Measurements from ENCODE around the gene NUDT3.
"Not testable (repeated sequence)": the region's sequence is repeated elsewhere in the genome, so short reads cannot be mapped to it uniquely, and the experiment has no call there.

NUDT3 gene

DNA sequence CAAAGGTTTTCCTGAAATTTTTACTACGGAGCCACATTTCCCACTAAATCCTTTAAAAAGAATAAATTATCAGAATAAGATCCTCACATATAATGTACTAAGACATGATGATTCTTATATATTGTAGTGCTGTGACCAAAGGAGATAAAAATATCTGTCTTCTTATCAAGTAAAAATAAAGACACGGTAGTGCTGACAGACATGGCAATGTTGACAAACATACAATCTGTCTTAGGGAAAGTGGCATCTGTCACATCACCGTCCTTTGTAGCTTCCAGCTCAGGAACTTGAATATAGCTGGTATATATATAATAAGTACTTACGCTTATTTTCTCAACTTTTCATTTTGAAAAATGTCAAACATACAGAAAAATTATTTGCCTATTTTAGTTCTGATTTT is 66.8 kb downstream of the NUDT3 start:
- DNase-seq (ENCODE audit: low spot score) = no peak
- TF ChIP-seq, protein P1, sequence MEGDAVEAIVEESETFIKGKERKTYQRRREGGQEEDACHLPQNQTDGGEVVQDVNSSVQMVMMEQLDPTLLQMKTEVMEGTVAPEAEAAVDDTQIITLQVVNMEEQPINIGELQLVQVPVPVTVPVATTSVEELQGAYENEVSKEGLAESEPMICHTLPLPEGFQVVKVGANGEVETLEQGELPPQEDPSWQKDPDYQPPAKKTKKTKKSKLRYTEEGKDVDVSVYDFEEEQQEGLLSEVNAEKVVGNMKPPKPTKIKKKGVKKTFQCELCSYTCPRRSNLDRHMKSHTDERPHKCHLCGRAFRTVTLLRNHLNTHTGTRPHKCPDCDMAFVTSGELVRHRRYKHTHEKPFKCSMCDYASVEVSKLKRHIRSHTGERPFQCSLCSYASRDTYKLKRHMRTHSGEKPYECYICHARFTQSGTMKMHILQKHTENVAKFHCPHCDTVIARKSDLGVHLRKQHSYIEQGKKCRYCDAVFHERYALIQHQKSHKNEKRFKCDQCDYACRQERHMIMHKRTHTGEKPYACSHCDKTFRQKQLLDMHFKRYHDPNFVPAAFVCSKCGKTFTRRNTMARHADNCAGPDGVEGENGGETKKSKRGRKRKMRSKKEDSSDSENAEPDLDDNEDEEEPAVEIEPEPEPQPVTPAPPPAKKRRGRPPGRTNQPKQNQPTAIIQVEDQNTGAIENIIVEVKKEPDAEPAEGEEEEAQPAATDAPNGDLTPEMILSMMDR (IDR thresholded peaks at IDR 0.05; ENCODE audit: extremely low read depth, missing control alignments) = no peak

GRCh38 chr6:34324738-34325444 is 67.6 kb downstream of the NUDT3 start:
- no peak for DNase-seq (ENCODE audit: low spot score)
- TF ChIP-seq, protein P1 (IDR thresholded peaks at IDR 0.05; ENCODE audit: extremely low read depth, missing control alignments) = no peak

DNA sequence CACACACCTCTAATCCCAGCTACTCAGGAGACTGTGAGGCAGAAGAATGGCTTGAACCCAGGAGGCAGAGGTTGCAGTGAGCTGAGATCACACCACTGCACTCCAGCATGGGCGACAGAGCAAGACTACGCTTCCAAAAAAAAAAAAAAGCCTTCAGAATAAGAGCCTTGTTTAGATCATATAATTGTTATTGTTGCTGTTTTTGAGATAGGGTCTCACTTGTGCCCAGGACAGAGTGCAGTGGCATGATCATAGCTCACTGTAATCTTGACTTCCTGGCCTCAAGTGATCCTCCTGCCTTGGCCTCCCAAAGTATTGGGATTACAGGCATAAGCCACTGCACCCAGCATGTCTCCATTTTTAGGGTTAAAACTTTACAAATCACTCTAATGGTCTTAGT is 68.2 kb downstream of the NUDT3 start:
- DNase-seq (ENCODE audit: low spot score) = not testable (repeated sequence)

DNA sequence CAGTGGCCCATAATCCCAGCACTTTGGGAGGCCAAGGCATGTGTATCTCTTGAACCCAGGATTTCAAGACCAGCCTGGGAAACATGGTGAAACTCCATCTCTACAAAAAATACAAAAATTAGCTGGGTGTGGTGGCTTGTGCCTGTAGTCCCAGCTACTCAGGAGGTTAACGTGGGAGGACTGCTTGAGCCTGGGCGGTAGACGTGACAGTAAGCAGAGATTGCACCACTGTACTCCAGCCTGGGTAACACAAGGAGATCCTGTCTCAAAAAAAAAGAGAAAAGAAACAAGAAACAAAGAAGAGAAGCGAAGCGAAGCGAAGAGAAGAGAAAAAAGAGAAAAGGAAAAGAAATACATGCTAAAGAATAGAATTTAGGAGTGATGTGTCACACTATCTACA is 69.2 kb downstream of the NUDT3 start:
- TF ChIP-seq, protein P1 (IDR thresholded peaks at IDR 0.05; ENCODE audit: extremely low read depth, missing control alignments) = no peak
- DNase-seq (ENCODE audit: low spot score) = no peak

- DNase-seq (ENCODE audit: low spot score) = no peak
- TF ChIP-seq, protein P1 (IDR thresholded peaks at IDR 0.05; ENCODE audit: extremely low read depth, missing control alignments) = no peak
Measured at GRCh38 chr6:34322732-34323131, 69.7 kb downstream of the NUDT3 start.

GRCh38 chr6:34321821-34322220 is 70.6 kb downstream of the NUDT3 start:
- no peak for DNase-seq (ENCODE audit: low spot score)
- TF ChIP-seq, protein P1 (IDR thresholded peaks at IDR 0.05; ENCODE audit: extremely low read depth, missing control alignments) = no peak

DNA sequence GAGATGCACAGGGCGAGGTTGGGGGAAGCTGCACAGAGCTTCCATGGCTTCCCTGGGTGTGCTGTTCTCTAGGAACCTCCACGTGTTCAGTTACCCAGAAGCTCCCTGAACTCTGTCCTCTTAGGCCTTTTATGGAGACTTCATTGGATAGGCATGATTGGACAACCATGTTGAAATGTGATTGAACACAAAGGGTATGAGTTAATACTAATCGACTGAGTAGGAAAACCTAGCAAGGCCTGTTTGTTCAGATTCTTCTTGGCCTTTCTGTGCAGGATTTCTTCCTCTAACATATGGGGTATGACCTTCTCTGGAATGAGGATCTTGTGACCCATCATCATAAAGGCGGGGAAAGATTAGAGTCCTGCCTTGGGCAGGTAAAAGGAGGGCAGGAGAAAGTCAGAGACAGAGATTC is 73.0 kb downstream of the NUDT3 start:
- TF ChIP-seq, protein P1 (IDR thresholded peaks at IDR 0.05; ENCODE audit: extremely low read depth, missing control alignments) = no peak
- no peak for DNase-seq (ENCODE audit: low spot score)

All from GM20000 (cell line).